HepG2 (cell line): Measurements from ENCODE around the gene AXIN2. TPM values are rescaled to one million over a fixed set of nuclear protein-coding genes. Genes with fewer than 3 reads are reported as not detected.
A peak's percentile ranks its signal among the peaks of the same experiment; 100 is the strongest.

ENCODE experiments used
- ATF7 ChIP-seq, 2 experiments: fragments of 450-650 bp in 1 of 2; sonication (generic) in 1 of 2; formaldehyde crosslinking in 1 of 2; IDR thresholded peaks; 2 replicates each; pipeline versions ENCODE4 v1.4.0 to v1.6.1; 2016 to 2020; ENCODE audit warnings: antibody characterized with exemption in 1 of 2, mild to moderate bottlenecking in 1 of 2, missing genetic modification reagents in 1 of 2
- CCDC6 ChIP-seq: sonication (generic); formaldehyde crosslinking; IDR thresholded peaks from 2 replicates; pipeline ENCODE4 v1.8.1; 2022; ENCODE audit warnings: mild to moderate bottlenecking, missing genetic modification reagents, moderate library complexity
- EP300 ChIP-seq, 3 experiments: sonication (generic) in 1 of 3; formaldehyde crosslinking in 1 of 3; IDR thresholded peaks; 2 replicates each; pipeline versions ENCODE4 v1.5.1 to v1.6.1; 2011 to 2020; ENCODE audit warnings: low read depth in 2 of 3, low read length in 2 of 3, borderline replicate concordance in 1 of 3, improper control_type of control experiment in 1 of 3, mild to moderate bottlenecking in 1 of 3, missing genetic modification reagents in 1 of 3, moderate library complexity in 1 of 3
- FOXO1 ChIP-seq: sonication (generic); formaldehyde crosslinking; IDR thresholded peaks from 2 replicates; pipeline ENCODE4 v1.4.0; 2020; ENCODE audit warnings: missing genetic modification reagents
- KDM6A ChIP-seq: IDR thresholded peaks from 2 replicates; pipeline ENCODE4 v1.6.1; 2016; ENCODE audit warnings: low read depth
- KMT2B ChIP-seq: IDR thresholded peaks from 2 replicates; pipeline ENCODE4 v1.6.1; 2016; ENCODE audit warnings: missing genetic modification reagents, missing compliant biosample characterization
- PHF21A ChIP-seq: sonication (generic); formaldehyde crosslinking; IDR thresholded peaks from 2 replicates; pipeline ENCODE4 v1.5.0; 2020; ENCODE audit warnings: mild to moderate bottlenecking, missing genetic modification reagents
- PHF5A ChIP-seq: IDR thresholded peaks from one replicate; pipeline ENCODE4 v1.6.1; 2018; ENCODE audit warnings: low read depth, missing genetic modification reagents; ENCODE audit not compliant: unreplicated experiment
- TBL1XR1 ChIP-seq: fragments of 150-350 bp; IDR thresholded peaks from 2 replicates; pipeline ENCODE4 v1.6.1; 2014; ENCODE audit warnings: borderline replicate concordance, low read length; ENCODE audit not compliant: partially characterized antibody
- ZBTB8A ChIP-seq: sonication (generic); formaldehyde crosslinking; IDR thresholded peaks from 2 replicates; pipeline ENCODE4 v1.4.0; 2020; ENCODE audit warnings: mild to moderate bottlenecking, low read depth, missing genetic modification reagents, borderline replicate concordance
- ZFP41 ChIP-seq: sonication (generic); formaldehyde crosslinking; IDR thresholded peaks from 2 replicates; pipeline ENCODE4 v1.4.0; 2020; ENCODE audit warnings: mild to moderate bottlenecking, missing genetic modification reagents, borderline replicate concordance
- ZFX ChIP-seq: sonication (generic); formaldehyde crosslinking; IDR thresholded peaks from 2 replicates; pipeline ENCODE4 v1.4.0; 2020; ENCODE audit warnings: mild to moderate bottlenecking, low read depth, missing genetic modification reagents, moderate library complexity
- ZNF414 ChIP-seq: sonication (generic); formaldehyde crosslinking; IDR thresholded peaks from 2 replicates; pipeline ENCODE4 v1.5.0; 2020; ENCODE audit warnings: missing genetic modification reagents
- ZNF761 ChIP-seq: sonication (generic); formaldehyde crosslinking; conservative IDR thresholded peaks from 2 replicates; pipeline ENCODE4 v1.4.0; 2020; ENCODE audit warnings: mild to moderate bottlenecking, missing genetic modification reagents
- ZNF800 ChIP-seq: sonication (generic); formaldehyde crosslinking; IDR thresholded peaks from 2 replicates; pipeline ENCODE4 v1.4.0; 2020; ENCODE audit warnings: missing genetic modification reagents
- ZNF816 ChIP-seq: sonication (generic); formaldehyde crosslinking; IDR thresholded peaks from 2 replicates; pipeline ENCODE4 v1.8.0; 2022; ENCODE audit warnings: missing genetic modification reagents, mild to moderate bottlenecking, borderline replicate concordance
- polyA plus RNA-seq, 8 experiments: library from polyadenylated mRNA; depleted of rRNA in 3 of 8; stranded (reverse) in 7 of 8; unstranded in 1 of 8; fragments of >200 nt; fragmentation: Illumina TruSeq in 4 of 8; extraction: Trizol in 4 of 8; gene quantifications; 2 replicates each; pipeline versions ENCODE4 v1.2.1 to v1.2.3, GENCODE V29; 2011 to 2016; ENCODE audit warnings: low read depth in 4 of 8, missing spikeins in 1 of 8, mixed read lengths in 1 of 8; ENCODE audit not compliant: insufficient read depth in 1 of 8
- total RNA-seq, 5 experiments: library from RNA; depleted of rRNA; stranded (reverse); fragments of >200 nt; fragmentation: Illumina TruSeq; extraction: Trizol; gene quantifications; 2 replicates each; pipeline ENCODE4 v1.2.3, GENCODE V29; 2016; ENCODE audit warnings: low read depth in 1 of 5
- TF ChIP-seq, protein P1 (sequence below): sonication (generic); formaldehyde crosslinking; IDR thresholded peaks from 2 replicates; pipeline ENCODE4 v1.4.0; 2020; ENCODE audit warnings: missing genetic modification reagents
- TF ChIP-seq, protein P2 (sequence below): fragments of 450-650 bp; IDR thresholded peaks from 2 replicates; pipeline ENCODE4 v1.6.1; 2016
- TF ChIP-seq, protein P3 (sequence below): sonication (generic); IDR thresholded peaks from 2 replicates; pipeline ENCODE4 v1.6.1; 2016; ENCODE audit warnings: low read depth, borderline replicate concordance

AXIN2 gene
- total and polyA plus RNA-seq, 2 of the 13 experiments (the other 11 are each of a cell fraction or from before 2014, with no cell fraction given), result 58.6 to 63.4 TPM

DNA sequence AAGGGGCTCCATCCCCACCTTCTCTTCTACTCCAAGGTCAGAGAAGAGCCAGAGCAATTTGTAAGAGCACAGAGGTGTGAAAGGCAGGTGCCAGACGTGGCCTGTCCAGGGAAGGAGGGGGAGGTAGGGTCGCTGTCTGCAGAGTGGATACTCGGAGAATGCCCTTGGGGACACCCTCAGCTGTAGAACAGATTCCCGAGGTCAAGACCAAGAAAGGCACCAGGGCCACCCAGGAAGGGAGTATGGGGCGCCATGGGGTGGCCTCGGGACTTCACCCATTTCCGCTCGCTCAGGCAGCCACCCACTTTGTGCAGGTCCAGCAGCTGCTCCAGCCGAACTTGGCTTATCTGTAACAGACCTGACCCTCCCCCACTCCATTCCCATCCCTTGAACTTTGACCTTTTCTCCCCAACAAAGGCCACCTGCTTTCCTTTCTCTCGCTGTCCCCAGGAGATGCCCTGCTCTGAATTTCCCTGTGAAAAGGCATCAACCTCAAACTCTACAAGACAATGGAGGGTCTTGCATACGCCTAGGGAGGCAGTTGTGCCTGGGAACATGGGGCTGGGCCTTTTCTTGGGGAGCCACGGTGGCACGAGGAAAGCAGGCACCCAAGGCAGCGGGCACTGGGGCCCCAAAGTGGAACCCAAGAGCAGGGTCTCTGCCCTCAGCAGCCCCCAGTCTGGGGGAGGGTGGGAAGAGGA lies 11.3 kb upstream of the AXIN2 start (continued):
- TF ChIP-seq, protein P1, sequence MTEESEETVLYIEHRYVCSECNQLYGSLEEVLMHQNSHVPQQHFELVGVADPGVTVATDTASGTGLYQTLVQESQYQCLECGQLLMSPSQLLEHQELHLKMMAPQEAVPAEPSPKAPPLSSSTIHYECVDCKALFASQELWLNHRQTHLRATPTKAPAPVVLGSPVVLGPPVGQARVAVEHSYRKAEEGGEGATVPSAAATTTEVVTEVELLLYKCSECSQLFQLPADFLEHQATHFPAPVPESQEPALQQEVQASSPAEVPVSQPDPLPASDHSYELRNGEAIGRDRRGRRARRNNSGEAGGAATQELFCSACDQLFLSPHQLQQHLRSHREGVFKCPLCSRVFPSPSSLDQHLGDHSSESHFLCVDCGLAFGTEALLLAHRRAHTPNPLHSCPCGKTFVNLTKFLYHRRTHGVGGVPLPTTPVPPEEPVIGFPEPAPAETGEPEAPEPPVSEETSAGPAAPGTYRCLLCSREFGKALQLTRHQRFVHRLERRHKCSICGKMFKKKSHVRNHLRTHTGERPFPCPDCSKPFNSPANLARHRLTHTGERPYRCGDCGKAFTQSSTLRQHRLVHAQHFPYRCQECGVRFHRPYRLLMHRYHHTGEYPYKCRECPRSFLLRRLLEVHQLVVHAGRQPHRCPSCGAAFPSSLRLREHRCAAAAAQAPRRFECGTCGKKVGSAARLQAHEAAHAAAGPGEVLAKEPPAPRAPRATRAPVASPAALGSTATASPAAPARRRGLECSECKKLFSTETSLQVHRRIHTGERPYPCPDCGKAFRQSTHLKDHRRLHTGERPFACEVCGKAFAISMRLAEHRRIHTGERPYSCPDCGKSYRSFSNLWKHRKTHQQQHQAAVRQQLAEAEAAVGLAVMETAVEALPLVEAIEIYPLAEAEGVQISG (CRISPR knock-in tag), result peak; percentile 54; the same call in 1 of the 2 replicates
- TF ChIP-seq ZNF816 (CRISPR knock-in tag) (no peak), ZNF414 (CRISPR knock-in tag) (no peak; the same call in 1 of the 2 replicates), TBL1XR1 (no peak), FOXO1 (CRISPR knock-in tag) (0 out of 2 replicates have a peak, but pooled peaks have one; percentile 33), PHF21A (CRISPR knock-in tag) (0 out of 2 replicates have a peak, but pooled peaks have one; percentile 7), KDM6A (CRISPR knock-in tag) (peak; percentile 57; the same call in 1 of the 2 replicates), ZNF761 (CRISPR knock-in tag) (0 out of 2 replicates have a peak, but pooled peaks have one; percentile 36), ZBTB8A (CRISPR knock-in tag) (no peak), EP300 (IDR thresholded peaks at IDR 0.05; ENCODE audit: low read depth in 2 of 2, low read length in 2 of 2) (peak in 1 of 2 experiments; percentile 14; a peak in 1 of 4 replicates), EP300 (CRISPR knock-in tag; IDR thresholded peaks at IDR 0.05; ENCODE audit: borderline replicate concordance) (peak; percentile 66; the same call in 1 of the 2 replicates), KMT2B (CRISPR knock-in tag) (peak; percentile 53; the same call in 1 of the 2 replicates), CCDC6 (CRISPR knock-in tag) (0 out of 2 replicates have a peak, but pooled peaks have one; percentile 28), PHF5A (CRISPR knock-in tag) (no peak), ZFP41 (no peak), ATF7 (IDR thresholded peaks at IDR 0.05) (no peak), ATF7 (CRISPR knock-in tag; IDR thresholded peaks at IDR 0.05) (0 out of 2 replicates have a peak, but pooled peaks have one; percentile 35), ZNF800 (no peak), ZFX (peak; percentile 59)
- TF ChIP-seq, protein P2, sequence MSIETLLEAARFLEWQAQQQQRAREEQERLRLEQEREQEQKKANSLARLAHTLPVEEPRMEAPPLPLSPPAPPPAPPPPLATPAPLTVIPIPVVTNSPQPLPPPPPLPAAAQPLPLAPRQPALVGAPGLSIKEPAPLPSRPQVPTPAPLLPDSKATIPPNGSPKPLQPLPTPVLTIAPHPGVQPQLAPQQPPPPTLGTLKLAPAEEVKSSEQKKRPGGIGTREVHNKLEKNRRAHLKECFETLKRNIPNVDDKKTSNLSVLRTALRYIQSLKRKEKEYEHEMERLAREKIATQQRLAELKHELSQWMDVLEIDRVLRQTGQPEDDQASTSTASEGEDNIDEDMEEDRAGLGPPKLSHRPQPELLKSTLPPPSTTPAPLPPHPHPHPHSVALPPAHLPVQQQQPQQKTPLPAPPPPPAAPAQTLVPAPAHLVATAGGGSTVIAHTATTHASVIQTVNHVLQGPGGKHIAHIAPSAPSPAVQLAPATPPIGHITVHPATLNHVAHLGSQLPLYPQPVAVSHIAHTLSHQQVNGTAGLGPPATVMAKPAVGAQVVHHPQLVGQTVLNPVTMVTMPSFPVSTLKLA, result no peak
- TF ChIP-seq, protein P3, sequence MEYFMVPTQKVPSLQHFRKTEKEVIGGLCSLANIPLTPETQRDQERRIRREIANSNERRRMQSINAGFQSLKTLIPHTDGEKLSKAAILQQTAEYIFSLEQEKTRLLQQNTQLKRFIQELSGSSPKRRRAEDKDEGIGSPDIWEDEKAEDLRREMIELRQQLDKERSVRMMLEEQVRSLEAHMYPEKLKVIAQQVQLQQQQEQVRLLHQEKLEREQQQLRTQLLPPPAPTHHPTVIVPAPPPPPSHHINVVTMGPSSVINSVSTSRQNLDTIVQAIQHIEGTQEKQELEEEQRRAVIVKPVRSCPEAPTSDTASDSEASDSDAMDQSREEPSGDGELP, result peak; percentile 69; the same call in 1 of the 2 replicates
